ENCODE data around the gene PDE1C.

GRCh38 chr7:32023376-32023775, 46.8 kb downstream of the PDE1C start:
- TF ChIP-seq SIN3A (IDR thresholded peaks at IDR 0.05; ENCODE audit: borderline replicate concordance, insufficient read depth, low read length) (no peak), TAF1 (IDR thresholded peaks at IDR 0.05; ENCODE audit: borderline replicate concordance, insufficient read depth, low read length) (no peak)
